GM23338 (cell line): ENCODE data around the gene PEPD.

Source experiments
- CREB1 ChIP-seq: fragments of 250-450 bp; sonication (Bioruptor Pico); IDR thresholded peaks from 2 replicates; pipeline ENCODE4 v1.5.0; 2020; ENCODE audit warnings: low read depth, mild to moderate bottlenecking, moderate library complexity
- EZH2 ChIP-seq: fragments of 200-600 bp; sonication (generic); IDR thresholded peaks from one replicate; pipeline ENCODE4 v1.8.0; 2017; ENCODE audit warnings: antibody characterized with exemption, mild to moderate bottlenecking, low read depth; ENCODE audit not compliant: unreplicated experiment
- EZH2phosphoT487 ChIP-seq: fragments of 200-600 bp; sonication (generic); IDR thresholded peaks from one replicate; pipeline ENCODE4 v1.8.1; 2018; ENCODE audit warnings: antibody characterized with exemption; ENCODE audit not compliant: unreplicated experiment
- JUNB ChIP-seq: IDR thresholded peaks from one replicate; pipeline ENCODE4 v1.6.1; 2016; ENCODE audit warnings: antibody characterized with exemption; ENCODE audit not compliant: unreplicated experiment
- POLR2AphosphoS5 ChIP-seq: IDR thresholded peaks from 2 replicates; pipeline ENCODE4 v1.6.1; 2016; ENCODE audit warnings: antibody characterized with exemption, low read depth
- TF ChIP-seq, protein P1 (sequence below), 2 experiments: fragments of 200-600 bp in 1 of 2; sonication (generic) in 1 of 2; conservative IDR thresholded peaks; 2 replicates each; pipeline versions ENCODE4 v1.5.1 to v1.6.1; 2016 to 2017; ENCODE audit warnings: antibody characterized with exemption in 2 of 2, low read depth in 2 of 2, mild to moderate bottlenecking in 2 of 2, moderate library complexity in 1 of 2

GRCh38 chr19:33408116-33408515, 113.5 kb downstream of the PEPD start:
- TF ChIP-seq, protein P1, sequence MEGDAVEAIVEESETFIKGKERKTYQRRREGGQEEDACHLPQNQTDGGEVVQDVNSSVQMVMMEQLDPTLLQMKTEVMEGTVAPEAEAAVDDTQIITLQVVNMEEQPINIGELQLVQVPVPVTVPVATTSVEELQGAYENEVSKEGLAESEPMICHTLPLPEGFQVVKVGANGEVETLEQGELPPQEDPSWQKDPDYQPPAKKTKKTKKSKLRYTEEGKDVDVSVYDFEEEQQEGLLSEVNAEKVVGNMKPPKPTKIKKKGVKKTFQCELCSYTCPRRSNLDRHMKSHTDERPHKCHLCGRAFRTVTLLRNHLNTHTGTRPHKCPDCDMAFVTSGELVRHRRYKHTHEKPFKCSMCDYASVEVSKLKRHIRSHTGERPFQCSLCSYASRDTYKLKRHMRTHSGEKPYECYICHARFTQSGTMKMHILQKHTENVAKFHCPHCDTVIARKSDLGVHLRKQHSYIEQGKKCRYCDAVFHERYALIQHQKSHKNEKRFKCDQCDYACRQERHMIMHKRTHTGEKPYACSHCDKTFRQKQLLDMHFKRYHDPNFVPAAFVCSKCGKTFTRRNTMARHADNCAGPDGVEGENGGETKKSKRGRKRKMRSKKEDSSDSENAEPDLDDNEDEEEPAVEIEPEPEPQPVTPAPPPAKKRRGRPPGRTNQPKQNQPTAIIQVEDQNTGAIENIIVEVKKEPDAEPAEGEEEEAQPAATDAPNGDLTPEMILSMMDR (conservative IDR thresholded peaks at IDR 0.05; ENCODE audit: low read depth in 2 of 2), result no peak
- no peak for TF ChIP-seq EZH2
- TF ChIP-seq POLR2AphosphoS5, result no peak
- no peak for TF ChIP-seq JUNB
- TF ChIP-seq EZH2phosphoT487, result no peak
- no peak for TF ChIP-seq CREB1 (CRISPR knock-in tag)
